Loucy (cell line): ENCODE measurements around the gene CAMTA1.

Source experiments
- H2AFZ ChIP-seq: fragments of 200-600 bp; sonication (generic); 2 replicates; pipeline ENCODE4 v1.6.0; 2016; ENCODE audit warnings: antibody characterized with exemption, mild to moderate bottlenecking, low read length, moderate library complexity
- H3F3A ChIP-seq: fragments of 200-600 bp; 2 replicates; pipeline ENCODE4 v1.6.0; 2016; ENCODE audit warnings: antibody characterized with exemption, low read depth, mild to moderate bottlenecking
- H3K27me3 ChIP-seq: fragments of 200-600 bp; sonication (generic); 2 replicates; pipeline ENCODE4 v1.6.1; 2014; ENCODE audit warnings: low read length, mild to moderate bottlenecking; ENCODE audit not compliant: insufficient read depth, poor library complexity, severe bottlenecking
- H3K36me3 ChIP-seq: fragments of 200-600 bp; sonication (generic); 2 replicates; pipeline ENCODE4 v1.6.1; 2016; ENCODE audit warnings: low read length; ENCODE audit not compliant: insufficient read depth
- H3K4me1 ChIP-seq: fragments of 200-600 bp; sonication (generic); 2 replicates; pipeline ENCODE4 v1.5.1; 2014; ENCODE audit warnings: low read length, mild to moderate bottlenecking; ENCODE audit not compliant: insufficient read depth, poor library complexity, severe bottlenecking
- H3K4me2 ChIP-seq: fragments of 200-600 bp; sonication (generic); 2 replicates; pipeline ENCODE4 v1.6.0; 2014; ENCODE audit warnings: antibody characterized with exemption, low read length, low read depth, mild to moderate bottlenecking; ENCODE audit not compliant: poor library complexity, severe bottlenecking
- H3K4me3 ChIP-seq: fragments of 200-600 bp; sonication (generic); 2 replicates; pipeline ENCODE4 v1.5.1; 2014; ENCODE audit warnings: low read length, mild to moderate bottlenecking, mixed read lengths; ENCODE audit not compliant: poor library complexity, severe bottlenecking
- H3K79me2 ChIP-seq: fragments of 200-600 bp; sonication (generic); 2 replicates; pipeline ENCODE4 v1.6.1; 2014; ENCODE audit warnings: low read length; ENCODE audit not compliant: insufficient read depth
- H3K9ac ChIP-seq: fragments of 200-600 bp; sonication (generic); 2 replicates; pipeline ENCODE4 v1.6.0; 2014; ENCODE audit warnings: mild to moderate bottlenecking, low read depth, low read length, moderate library complexity; ENCODE audit not compliant: poor library complexity, severe bottlenecking
- H3K9me2 ChIP-seq: fragments of 200-600 bp; sonication (generic); replicated peaks from 2 replicates; pipeline ENCODE4 v1.6.1; 2016; ENCODE audit warnings: low read depth, low read length, mixed read lengths
- H3K9me3 ChIP-seq: fragments of 200-600 bp; sonication (generic); 2 replicates; pipeline ENCODE4 v1.6.1; 2014; ENCODE audit warnings: mild to moderate bottlenecking, antibody characterized with exemption, low read length, low read depth; ENCODE audit not compliant: insufficient read depth
- H4K20me1 ChIP-seq: fragments of 200-600 bp; sonication (generic); 2 replicates; pipeline ENCODE4 v1.6.0; 2014; ENCODE audit warnings: antibody characterized with exemption, low read length, mild to moderate bottlenecking; ENCODE audit not compliant: insufficient read depth, poor library complexity, severe bottlenecking
- CTCF ChIP-seq: fragments of 200-600 bp; sonication (generic); conservative IDR thresholded peaks from 2 replicates; pipeline ENCODE4 v1.5.1; 2014; ENCODE audit warnings: mild to moderate bottlenecking, antibody characterized with exemption, low read length
- EZH2phosphoT487 ChIP-seq: fragments of 200-600 bp; IDR thresholded peaks from 2 replicates; pipeline ENCODE4 v1.6.1; 2018; ENCODE audit warnings: antibody characterized with exemption, mild to moderate bottlenecking, moderate library complexity, borderline replicate concordance

Gene CAMTA1

GRCh38 chr1:7298749-7299151 is 513.5 kb downstream of the CAMTA1 start:
- Histone ChIP-seq H3K4me2 (no peak overlapping the region), H2AFZ (no peak overlapping the region)

GRCh38 chr1:7299329-7299799 is 514.1 kb downstream of the CAMTA1 start:
- H3K4me2 ChIP-seq, result no peak overlapping the region
- no peak for TF ChIP-seq EZH2phosphoT487
- no peak for TF ChIP-seq CTCF
- H3K27me3 ChIP-seq, result no peaks in the 10 kb centered on the region
- H3F3A ChIP-seq, result no peaks in the 10 kb centered on the region
- no peaks in the 10 kb centered on the region for H4K20me1 ChIP-seq
- no peaks in the 10 kb centered on the region for H3K36me3 ChIP-seq
- no peaks in the 10 kb centered on the region for H3K4me1 ChIP-seq
- H3K9me3 ChIP-seq, result 0 out of 2 replicates have a peak, but pooled peaks cover 3% of the 10 kb centered on the region
- H3K79me2 ChIP-seq, result no peaks in the 10 kb centered on the region
- H2AFZ ChIP-seq, result no peak overlapping the region
- H3K9me2 ChIP-seq, result no peaks in the 10 kb centered on the region
- no peak overlapping the region for H3K4me3 ChIP-seq
- H3K9ac ChIP-seq, result no peak overlapping the region

More at GRCh38 chr1:7298749-7299151, 513.5 kb downstream of the CAMTA1 start:
- H3K9ac ChIP-seq, result no peak overlapping the region
- no peaks in the 10 kb centered on the region for H3K79me2 ChIP-seq
- H3F3A ChIP-seq, result no peaks in the 10 kb centered on the region
- TF ChIP-seq EZH2phosphoT487 (no peak), CTCF (no peak)
- no peaks in the 10 kb centered on the region for H4K20me1 ChIP-seq
- H3K4me3 ChIP-seq, result no peak overlapping the region
- H3K36me3 ChIP-seq, result no peaks in the 10 kb centered on the region
- H3K4me1 ChIP-seq, result no peaks in the 10 kb centered on the region
- no peaks in the 10 kb centered on the region for H3K27me3 ChIP-seq
- 0 out of 2 replicates have a peak, but pooled peaks cover 3% of the 10 kb centered on the region for H3K9me3 ChIP-seq
- H3K9me2 ChIP-seq, result no peaks in the 10 kb centered on the region

- Histone ChIP-seq H3K9ac (no peak overlapping the region), H2AFZ (no peak overlapping the region)
These were observed 514.7 kb downstream of the CAMTA1 start for GRCh38 chr1:7299994-7300393.

More at GRCh38 chr1:7299994-7300393, 514.7 kb downstream of the CAMTA1 start:
- H3K79me2 ChIP-seq, result no peaks in the 10 kb centered on the region
- no peaks in the 10 kb centered on the region for H4K20me1 ChIP-seq
- TF ChIP-seq EZH2phosphoT487 (no peak), CTCF (no peak)
- no peak overlapping the region for H3K4me3 ChIP-seq
- H3K9me3 ChIP-seq, result 0 out of 2 replicates have a peak, but pooled peaks cover 3% of the 10 kb centered on the region
- no peak overlapping the region for H3K4me2 ChIP-seq
- H3K4me1 ChIP-seq, result no peaks in the 10 kb centered on the region
- no peaks in the 10 kb centered on the region for H3F3A ChIP-seq
- H3K27me3 ChIP-seq, result no peaks in the 10 kb centered on the region
- H3K9me2 ChIP-seq, result no peaks in the 10 kb centered on the region
- no peaks in the 10 kb centered on the region for H3K36me3 ChIP-seq
